GM23338 (cell line): ENCODE data around the gene PGAM4. TPM values are rescaled to one million over a fixed set of nuclear protein-coding genes. Genes with fewer than 3 reads are reported as not detected.

Experiments
- ATAC-seq: fragments of 200-7000 bp; cut with Tn5 transposase; 3 replicates; pipeline ENCODE4 v1.9.1; 2020
- DNase-seq: peaks from one replicate; pipeline ENCODE4 v3.0.0-alpha.2; 2015; ENCODE audit warnings: low spot score
- H2AFZ ChIP-seq: fragments of 200-600 bp; sonication (generic); 2 replicates; pipeline ENCODE4 v1.8.0; 2016; ENCODE audit warnings: antibody characterized with exemption, mild to moderate bottlenecking, moderate library complexity
- H3F3A ChIP-seq: fragments of 200-600 bp; sonication (generic); replicated peaks from 2 replicates; pipeline ENCODE4 v1.8.0; 2017; ENCODE audit warnings: antibody characterized with exemption, mixed run types, low read depth
- H3K27ac ChIP-seq: fragments of 200-600 bp; sonication (generic); 2 replicates; pipeline ENCODE4 v1.6.1; 2016; ENCODE audit warnings: low read depth
- H3K27me3 ChIP-seq: fragments of 200-600 bp; sonication (generic); 2 replicates; pipeline ENCODE4 v1.8.0; 2016; ENCODE audit warnings: mild to moderate bottlenecking, mixed run types, moderate library complexity; ENCODE audit not compliant: insufficient read depth
- H3K36me3 ChIP-seq: fragments of 200-600 bp; sonication (generic); 2 replicates; pipeline ENCODE4 v1.8.0; 2016; ENCODE audit warnings: mild to moderate bottlenecking; ENCODE audit not compliant: insufficient read depth
- H3K4me1 ChIP-seq: fragments of 200-600 bp; sonication (generic); 2 replicates; pipeline ENCODE4 v1.8.0; 2016; ENCODE audit warnings: mild to moderate bottlenecking, moderate library complexity; ENCODE audit not compliant: insufficient read depth
- H3K4me2 ChIP-seq: fragments of 200-600 bp; sonication (generic); 2 replicates; pipeline ENCODE4 v1.7.1; 2017; ENCODE audit warnings: mixed run types
- H3K4me3 ChIP-seq: fragments of 200-600 bp; sonication (generic); 2 replicates; pipeline ENCODE4 v1.6.1; 2016; ENCODE audit warnings: mixed run types
- H3K79me2 ChIP-seq: fragments of 200-600 bp; sonication (generic); replicated peaks from 2 replicates; pipeline ENCODE4 v1.8.0; 2017; ENCODE audit warnings: mild to moderate bottlenecking; ENCODE audit not compliant: insufficient read depth
- H3K9me2 ChIP-seq: fragments of 200-600 bp; sonication (generic); 2 replicates; pipeline ENCODE4 v1.8.0; 2017; ENCODE audit not compliant: insufficient read depth
- H4K20me1 ChIP-seq: fragments of 200-600 bp; sonication (generic); replicated peaks from 2 replicates; pipeline ENCODE4 v1.8.0; 2017; ENCODE audit warnings: mild to moderate bottlenecking; ENCODE audit not compliant: insufficient read depth
- H3K27ac Mint-ChIP-seq: 2 replicates; pipeline ENCODE4 v1.8.0; 2020; ENCODE audit warnings: inconsistent platforms, mild to moderate bottlenecking, moderate library complexity, mixed read lengths
- H3K27me3 Mint-ChIP-seq: 3 replicates; pipeline ENCODE4 v1.8.0; 2022; ENCODE audit warnings: low read depth, mild to moderate bottlenecking, moderate library complexity, mixed read lengths, inconsistent platforms; ENCODE audit not compliant: insufficient read depth, poor library complexity
- H3K36me3 Mint-ChIP-seq: 3 replicates; pipeline ENCODE4 v1.8.0; 2021; ENCODE audit warnings: low read depth, mild to moderate bottlenecking, inconsistent platforms, moderate library complexity, mixed read lengths
- H3K4me1 Mint-ChIP-seq: 3 replicates; pipeline ENCODE4 v1.8.0; 2020; ENCODE audit warnings: mild to moderate bottlenecking, inconsistent platforms, mixed read lengths
- H3K4me3 Mint-ChIP-seq: 3 replicates; pipeline ENCODE4 v1.8.0; 2021; ENCODE audit warnings: moderate library complexity, mild to moderate bottlenecking, inconsistent platforms, mixed read lengths
- H3K9me3 Mint-ChIP-seq: 3 replicates; pipeline ENCODE4 v1.8.0; 2020; ENCODE audit warnings: moderate library complexity, mild to moderate bottlenecking, inconsistent platforms, mixed read lengths
- CREB1 ChIP-seq: fragments of 250-450 bp; sonication (Bioruptor Pico); IDR thresholded peaks from 2 replicates; pipeline ENCODE4 v1.5.0; 2020; ENCODE audit warnings: low read depth, mild to moderate bottlenecking, moderate library complexity
- JUNB ChIP-seq: IDR thresholded peaks from one replicate; pipeline ENCODE4 v1.6.1; 2016; ENCODE audit warnings: antibody characterized with exemption; ENCODE audit not compliant: unreplicated experiment
- NANOG ChIP-seq: IDR thresholded peaks from 2 replicates; pipeline ENCODE4 v1.6.1; 2016; ENCODE audit warnings: antibody characterized with exemption, borderline replicate concordance
- POLR2AphosphoS5 ChIP-seq: IDR thresholded peaks from 2 replicates; pipeline ENCODE4 v1.6.1; 2016; ENCODE audit warnings: antibody characterized with exemption, low read depth
- REST ChIP-seq: IDR thresholded peaks from one replicate; pipeline ENCODE4 v1.6.1; 2018; ENCODE audit warnings: antibody characterized with exemption; ENCODE audit not compliant: unreplicated experiment
- STAT1 ChIP-seq: IDR thresholded peaks from one replicate; pipeline ENCODE4 v1.6.1; 2016; ENCODE audit warnings: antibody characterized with exemption; ENCODE audit not compliant: unreplicated experiment
- ZNF331 ChIP-seq: fragments of 250-450 bp; sonication (Bioruptor Pico); IDR thresholded peaks from 2 replicates; pipeline ENCODE4 v1.5.0; 2020; ENCODE audit warnings: low read depth, mild to moderate bottlenecking, moderate library complexity
- ZNF462 ChIP-seq: fragments of 250-450 bp; sonication (Bioruptor Pico); IDR thresholded peaks from 2 replicates; pipeline ENCODE4 v1.5.0; 2020; ENCODE audit warnings: mild to moderate bottlenecking, moderate library complexity
- polyA plus RNA-seq: library from polyadenylated mRNA; unstranded; fragments of >200 nt; fragmentation: Nextera tagmentation; extraction: Ambion mirVana; gene quantifications from 2 replicates; pipeline ENCODE4 v1.2.1, GENCODE V29; 2016
- total RNA-seq: library from RNA; depleted of rRNA; stranded (reverse); fragments of >200 nt; shearing (Covaris generic); gene quantifications from 2 replicates; pipeline ENCODE4 v1.2.3, GENCODE V29; 2014

Gene PGAM4
- total and polyA plus RNA-seq, 2 experiments from 2014 or later = 0.52 TPM; not detected in 1

GRCh38 chrX:77966361-77966760, 3.1 kb downstream of the PGAM4 start:
- no peaks in the 10 kb centered on the region for H4K20me1 ChIP-seq
- TF ChIP-seq CREB1 (CRISPR knock-in tag) (no peak), REST (no peak), ZNF331 (no peak), NANOG (no peak), POLR2AphosphoS5 (no peak), STAT1 (no peak), JUNB (no peak), ZNF462 (no peak)
- no peak overlapping the region for H2AFZ ChIP-seq
- Mint-ChIP-seq H3K4me1 (no peaks in the 10 kb centered on the region), H3K36me3 (no peaks in the 10 kb centered on the region), H3K9me3 (no peaks in the 10 kb centered on the region), H3K27ac (no peak overlapping the region), H3K27me3 (no peaks in the 10 kb centered on the region), H3K4me3 (no peak overlapping the region)
- no peaks in the 10 kb centered on the region for H3K36me3 ChIP-seq
- H3K4me1 ChIP-seq = no peaks in the 10 kb centered on the region
- H3K27ac ChIP-seq = no peak overlapping the region
- H3F3A ChIP-seq = no peaks in the 10 kb centered on the region
- H3K4me3 ChIP-seq = no peak overlapping the region
- no peaks in the 10 kb centered on the region for H3K9me2 ChIP-seq
- no peak overlapping the region for H3K4me2 ChIP-seq
- no peaks in the 10 kb centered on the region for H3K27me3 ChIP-seq
- ATAC-seq (no peak), DNase-seq (no peak)
- no peaks in the 10 kb centered on the region for H3K79me2 ChIP-seq
